Measurements from ENCODE around the gene MAB21L3. TPM values are rescaled to one million over a fixed set of nuclear protein-coding genes. Genes with fewer than 3 reads are reported as not detected.

Gene MAB21L3
- total and polyA plus RNA-seq, 2 experiments from 2014 or later: not detected

DNA sequence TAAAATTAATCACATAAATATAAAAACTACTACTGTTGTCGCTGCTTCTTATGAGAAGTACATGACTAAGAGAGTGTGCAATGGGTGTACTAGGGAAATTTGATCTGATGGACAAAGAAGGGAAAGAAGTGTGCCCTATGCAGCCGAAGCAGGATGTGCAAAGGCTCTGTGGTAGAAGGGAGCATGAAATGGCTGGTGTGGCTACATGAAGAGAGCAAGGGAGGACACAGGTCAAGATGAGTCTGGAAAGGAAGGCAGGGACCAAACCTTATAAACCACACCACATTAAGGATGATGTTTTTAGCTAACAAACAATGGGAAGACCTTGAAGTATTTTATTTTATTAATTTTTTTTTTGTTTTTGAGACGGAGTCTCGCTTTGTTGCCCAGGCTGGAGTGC is 20.0 kb downstream of the MAB21L3 start:
- no peak for TF ChIP-seq EZH2phosphoT487 (IDR thresholded peaks at IDR 0.05; ENCODE audit: unreplicated experiment)
- TF ChIP-seq, protein P1, sequence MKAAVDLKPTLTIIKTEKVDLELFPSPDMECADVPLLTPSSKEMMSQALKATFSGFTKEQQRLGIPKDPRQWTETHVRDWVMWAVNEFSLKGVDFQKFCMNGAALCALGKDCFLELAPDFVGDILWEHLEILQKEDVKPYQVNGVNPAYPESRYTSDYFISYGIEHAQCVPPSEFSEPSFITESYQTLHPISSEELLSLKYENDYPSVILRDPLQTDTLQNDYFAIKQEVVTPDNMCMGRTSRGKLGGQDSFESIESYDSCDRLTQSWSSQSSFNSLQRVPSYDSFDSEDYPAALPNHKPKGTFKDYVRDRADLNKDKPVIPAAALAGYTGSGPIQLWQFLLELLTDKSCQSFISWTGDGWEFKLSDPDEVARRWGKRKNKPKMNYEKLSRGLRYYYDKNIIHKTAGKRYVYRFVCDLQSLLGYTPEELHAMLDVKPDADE (IDR thresholded peaks at IDR 0.05): no peak
- no peak for TF ChIP-seq JUNB (IDR thresholded peaks at IDR 0.05; ENCODE audit: unreplicated experiment)
- TF ChIP-seq, protein P2, sequence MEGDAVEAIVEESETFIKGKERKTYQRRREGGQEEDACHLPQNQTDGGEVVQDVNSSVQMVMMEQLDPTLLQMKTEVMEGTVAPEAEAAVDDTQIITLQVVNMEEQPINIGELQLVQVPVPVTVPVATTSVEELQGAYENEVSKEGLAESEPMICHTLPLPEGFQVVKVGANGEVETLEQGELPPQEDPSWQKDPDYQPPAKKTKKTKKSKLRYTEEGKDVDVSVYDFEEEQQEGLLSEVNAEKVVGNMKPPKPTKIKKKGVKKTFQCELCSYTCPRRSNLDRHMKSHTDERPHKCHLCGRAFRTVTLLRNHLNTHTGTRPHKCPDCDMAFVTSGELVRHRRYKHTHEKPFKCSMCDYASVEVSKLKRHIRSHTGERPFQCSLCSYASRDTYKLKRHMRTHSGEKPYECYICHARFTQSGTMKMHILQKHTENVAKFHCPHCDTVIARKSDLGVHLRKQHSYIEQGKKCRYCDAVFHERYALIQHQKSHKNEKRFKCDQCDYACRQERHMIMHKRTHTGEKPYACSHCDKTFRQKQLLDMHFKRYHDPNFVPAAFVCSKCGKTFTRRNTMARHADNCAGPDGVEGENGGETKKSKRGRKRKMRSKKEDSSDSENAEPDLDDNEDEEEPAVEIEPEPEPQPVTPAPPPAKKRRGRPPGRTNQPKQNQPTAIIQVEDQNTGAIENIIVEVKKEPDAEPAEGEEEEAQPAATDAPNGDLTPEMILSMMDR (conservative IDR thresholded peaks at IDR 0.05; ENCODE audit: low read depth in 2 of 2): no peak
- no peak for TF ChIP-seq NANOG (IDR thresholded peaks at IDR 0.05; ENCODE audit: borderline replicate concordance)
- H3F3A ChIP-seq (replicated peaks; ENCODE audit: low read depth): no peaks in the 10 kb centered on the region
- H3K9me3 Mint-ChIP-seq: no peaks in the 10 kb centered on the region
- H3K27me3 Mint-ChIP-seq (ENCODE audit: insufficient read depth, low read depth, poor library complexity): peaks cover 3% of the 10 kb centered on the region
- DNase-seq (ENCODE audit: low spot score) (no peak), ATAC-seq (no peak)
- no peak overlapping the region for H2AFZ ChIP-seq
- H3K4me1 ChIP-seq (ENCODE audit: insufficient read depth): no peaks in the 10 kb centered on the region
- no peaks in the 10 kb centered on the region for H3K4me1 Mint-ChIP-seq
- no peak overlapping the region for H3K4me3 Mint-ChIP-seq
- no peaks in the 10 kb centered on the region for H4K20me1 ChIP-seq (replicated peaks; ENCODE audit: insufficient read depth)
- H3K27ac Mint-ChIP-seq: no peak overlapping the region
- no peak overlapping the region for H3K27ac ChIP-seq (ENCODE audit: low read depth)
- no peaks in the 10 kb centered on the region for H3K27me3 ChIP-seq (ENCODE audit: insufficient read depth)
- no peak overlapping the region for H3K4me3 ChIP-seq
- no peaks in the 10 kb centered on the region for H3K36me3 Mint-ChIP-seq (ENCODE audit: low read depth)
- H3K9me2 ChIP-seq (ENCODE audit: insufficient read depth): no peaks in the 10 kb centered on the region
- no peak overlapping the region for H3K4me2 ChIP-seq
- no peaks in the 10 kb centered on the region for H3K79me2 ChIP-seq (replicated peaks; ENCODE audit: insufficient read depth)
- no peaks in the 10 kb centered on the region for H3K36me3 ChIP-seq (ENCODE audit: insufficient read depth)

DNA sequence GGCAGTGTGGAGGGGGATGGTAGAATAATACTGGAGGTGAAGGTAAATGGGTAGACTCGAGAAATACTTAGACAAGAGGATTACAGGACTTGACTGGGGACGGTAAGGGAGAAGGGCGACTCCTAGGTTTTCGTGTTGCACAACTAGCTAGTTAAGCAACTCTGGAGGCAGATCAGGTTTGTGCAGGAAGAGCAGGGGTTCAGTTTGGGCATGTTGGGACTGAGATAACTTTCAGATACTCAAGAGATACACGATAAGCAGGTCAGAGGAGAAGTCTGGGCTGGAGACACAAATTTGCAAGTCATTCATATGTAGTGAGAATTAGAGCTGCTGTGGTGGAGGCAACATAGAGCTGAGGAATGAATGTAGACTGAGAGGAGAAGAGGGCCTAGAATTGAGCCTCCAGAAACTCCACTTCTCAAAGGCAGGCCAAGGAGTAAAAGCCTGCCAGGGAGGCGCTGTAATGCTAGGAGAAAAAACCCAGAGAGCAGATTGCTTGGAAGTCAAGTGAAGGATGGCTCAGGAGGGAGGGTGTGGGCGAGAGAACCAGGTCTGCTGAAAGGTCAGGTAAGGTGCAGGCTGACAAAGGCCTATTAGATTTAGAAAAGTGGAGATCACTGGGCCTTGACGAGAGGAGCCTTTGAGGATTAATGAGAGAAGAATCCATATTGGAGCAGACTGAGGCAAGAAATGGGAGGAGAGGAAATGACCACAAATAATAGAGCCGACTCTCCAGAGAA is 20.8 kb downstream of the MAB21L3 start:
- H3K36me3 ChIP-seq (ENCODE audit: insufficient read depth): no peaks in the 10 kb centered on the region
- Mint-ChIP-seq H3K27ac (no peak overlapping the region), H3K4me3 (no peak overlapping the region), H3K9me3 (no peaks in the 10 kb centered on the region), H3K36me3 (ENCODE audit: low read depth) (no peaks in the 10 kb centered on the region), H3K4me1 (no peaks in the 10 kb centered on the region), H3K27me3 (ENCODE audit: insufficient read depth, low read depth, poor library complexity) (peaks cover 3% of the 10 kb centered on the region)
- no peak overlapping the region for H2AFZ ChIP-seq
- no peaks in the 10 kb centered on the region for H3K79me2 ChIP-seq (replicated peaks; ENCODE audit: insufficient read depth)
- no peaks in the 10 kb centered on the region for H3K27me3 ChIP-seq (ENCODE audit: insufficient read depth)
- H3K4me2 ChIP-seq: no peak overlapping the region
- no peaks in the 10 kb centered on the region for H3K4me1 ChIP-seq (ENCODE audit: insufficient read depth)
- no peaks in the 10 kb centered on the region for H3F3A ChIP-seq (replicated peaks; ENCODE audit: low read depth)
- H3K4me3 ChIP-seq: no peak overlapping the region
- no peaks in the 10 kb centered on the region for H3K9me2 ChIP-seq (ENCODE audit: insufficient read depth)
- ATAC-seq (no peak), DNase-seq (ENCODE audit: low spot score) (no peak)
- no peak overlapping the region for H3K27ac ChIP-seq (ENCODE audit: low read depth)
- no peaks in the 10 kb centered on the region for H4K20me1 ChIP-seq (replicated peaks; ENCODE audit: insufficient read depth)
- no peak for TF ChIP-seq EZH2 (IDR thresholded peaks at IDR 0.05; ENCODE audit: low read depth, unreplicated experiment)
- TF ChIP-seq STAT1 (IDR thresholded peaks at IDR 0.05; ENCODE audit: unreplicated experiment): no peak
- TF ChIP-seq, protein P2 (conservative IDR thresholded peaks at IDR 0.05; ENCODE audit: low read depth in 2 of 2): no peak
- no peak for TF ChIP-seq POLR2AphosphoS5 (IDR thresholded peaks at IDR 0.05; ENCODE audit: low read depth)
- no peak for TF ChIP-seq JUNB (IDR thresholded peaks at IDR 0.05; ENCODE audit: unreplicated experiment)
- TF ChIP-seq ZNF114 (CRISPR knock-in tag; IDR thresholded peaks at IDR 0.05): no peak
- TF ChIP-seq NANOG (IDR thresholded peaks at IDR 0.05; ENCODE audit: borderline replicate concordance): no peak
- TF ChIP-seq, protein P3, sequence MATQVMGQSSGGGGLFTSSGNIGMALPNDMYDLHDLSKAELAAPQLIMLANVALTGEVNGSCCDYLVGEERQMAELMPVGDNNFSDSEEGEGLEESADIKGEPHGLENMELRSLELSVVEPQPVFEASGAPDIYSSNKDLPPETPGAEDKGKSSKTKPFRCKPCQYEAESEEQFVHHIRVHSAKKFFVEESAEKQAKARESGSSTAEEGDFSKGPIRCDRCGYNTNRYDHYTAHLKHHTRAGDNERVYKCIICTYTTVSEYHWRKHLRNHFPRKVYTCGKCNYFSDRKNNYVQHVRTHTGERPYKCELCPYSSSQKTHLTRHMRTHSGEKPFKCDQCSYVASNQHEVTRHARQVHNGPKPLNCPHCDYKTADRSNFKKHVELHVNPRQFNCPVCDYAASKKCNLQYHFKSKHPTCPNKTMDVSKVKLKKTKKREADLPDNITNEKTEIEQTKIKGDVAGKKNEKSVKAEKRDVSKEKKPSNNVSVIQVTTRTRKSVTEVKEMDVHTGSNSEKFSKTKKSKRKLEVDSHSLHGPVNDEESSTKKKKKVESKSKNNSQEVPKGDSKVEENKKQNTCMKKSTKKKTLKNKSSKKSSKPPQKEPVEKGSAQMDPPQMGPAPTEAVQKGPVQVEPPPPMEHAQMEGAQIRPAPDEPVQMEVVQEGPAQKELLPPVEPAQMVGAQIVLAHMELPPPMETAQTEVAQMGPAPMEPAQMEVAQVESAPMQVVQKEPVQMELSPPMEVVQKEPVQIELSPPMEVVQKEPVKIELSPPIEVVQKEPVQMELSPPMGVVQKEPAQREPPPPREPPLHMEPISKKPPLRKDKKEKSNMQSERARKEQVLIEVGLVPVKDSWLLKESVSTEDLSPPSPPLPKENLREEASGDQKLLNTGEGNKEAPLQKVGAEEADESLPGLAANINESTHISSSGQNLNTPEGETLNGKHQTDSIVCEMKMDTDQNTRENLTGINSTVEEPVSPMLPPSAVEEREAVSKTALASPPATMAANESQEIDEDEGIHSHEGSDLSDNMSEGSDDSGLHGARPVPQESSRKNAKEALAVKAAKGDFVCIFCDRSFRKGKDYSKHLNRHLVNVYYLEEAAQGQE (IDR thresholded peaks at IDR 0.05; ENCODE audit: unreplicated experiment): no peak

All from GM23338 (cell line).